ENCODE measurements around the gene NKAIN2.

Gene NKAIN2

DNA sequence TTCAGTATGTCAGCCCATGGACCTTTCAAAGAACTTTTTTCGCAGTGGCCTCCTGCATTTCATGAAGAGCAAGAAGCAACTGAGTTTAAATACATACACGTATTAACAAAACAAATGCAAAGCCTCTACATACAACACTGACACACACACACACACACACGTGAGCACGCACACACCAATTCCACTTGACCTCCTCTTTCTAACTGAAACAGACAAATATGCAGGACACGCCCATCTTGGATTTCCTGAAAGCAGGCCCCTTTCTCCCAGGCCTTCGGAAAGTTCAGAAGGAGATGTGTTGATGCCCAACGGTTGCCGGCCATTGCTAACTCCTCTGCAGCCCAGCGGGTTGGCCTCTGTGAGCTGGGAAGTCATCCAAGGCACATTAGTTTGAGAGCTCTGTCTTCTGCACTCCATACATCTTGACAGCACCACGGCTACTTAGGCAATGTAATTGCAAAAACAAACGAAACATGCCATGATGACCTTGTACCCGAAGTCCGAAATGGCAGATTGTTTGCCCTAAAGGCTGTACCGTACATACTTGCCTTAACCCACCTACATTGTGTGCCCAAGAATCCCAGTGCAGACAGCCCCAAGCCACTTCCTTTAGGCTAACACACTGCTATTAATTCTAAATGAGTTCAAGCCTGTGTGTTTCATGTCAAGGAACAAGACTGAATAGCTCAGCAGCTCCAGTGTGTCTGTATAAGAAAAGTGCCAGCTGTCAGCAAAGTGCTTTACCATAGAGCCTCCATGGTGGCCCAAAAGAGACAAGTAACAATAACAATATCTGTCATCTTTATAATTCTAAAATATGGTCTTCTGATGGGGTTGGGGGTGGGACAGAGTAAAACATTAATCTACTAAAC lies 1019.8 kb downstream of the NKAIN2 start:
- DNase-seq: no peak
- Histone ChIP-seq H3K27ac (no peak overlapping the region), H3K4me1 (no peaks in the 10 kb centered on the region), H3K27me3 (no peaks in the 10 kb centered on the region), H3K4me3 (no peak overlapping the region), H3K36me3 (no peaks in the 10 kb centered on the region), H3K9me3 (no peaks in the 10 kb centered on the region)
- TF ChIP-seq, protein P1, sequence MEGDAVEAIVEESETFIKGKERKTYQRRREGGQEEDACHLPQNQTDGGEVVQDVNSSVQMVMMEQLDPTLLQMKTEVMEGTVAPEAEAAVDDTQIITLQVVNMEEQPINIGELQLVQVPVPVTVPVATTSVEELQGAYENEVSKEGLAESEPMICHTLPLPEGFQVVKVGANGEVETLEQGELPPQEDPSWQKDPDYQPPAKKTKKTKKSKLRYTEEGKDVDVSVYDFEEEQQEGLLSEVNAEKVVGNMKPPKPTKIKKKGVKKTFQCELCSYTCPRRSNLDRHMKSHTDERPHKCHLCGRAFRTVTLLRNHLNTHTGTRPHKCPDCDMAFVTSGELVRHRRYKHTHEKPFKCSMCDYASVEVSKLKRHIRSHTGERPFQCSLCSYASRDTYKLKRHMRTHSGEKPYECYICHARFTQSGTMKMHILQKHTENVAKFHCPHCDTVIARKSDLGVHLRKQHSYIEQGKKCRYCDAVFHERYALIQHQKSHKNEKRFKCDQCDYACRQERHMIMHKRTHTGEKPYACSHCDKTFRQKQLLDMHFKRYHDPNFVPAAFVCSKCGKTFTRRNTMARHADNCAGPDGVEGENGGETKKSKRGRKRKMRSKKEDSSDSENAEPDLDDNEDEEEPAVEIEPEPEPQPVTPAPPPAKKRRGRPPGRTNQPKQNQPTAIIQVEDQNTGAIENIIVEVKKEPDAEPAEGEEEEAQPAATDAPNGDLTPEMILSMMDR (IDR thresholded peaks at IDR 0.05): no peak
- intact Hi-C loops (cut with DNase I; ENCODE audit: low total_unique reads): no loop called here

DNA sequence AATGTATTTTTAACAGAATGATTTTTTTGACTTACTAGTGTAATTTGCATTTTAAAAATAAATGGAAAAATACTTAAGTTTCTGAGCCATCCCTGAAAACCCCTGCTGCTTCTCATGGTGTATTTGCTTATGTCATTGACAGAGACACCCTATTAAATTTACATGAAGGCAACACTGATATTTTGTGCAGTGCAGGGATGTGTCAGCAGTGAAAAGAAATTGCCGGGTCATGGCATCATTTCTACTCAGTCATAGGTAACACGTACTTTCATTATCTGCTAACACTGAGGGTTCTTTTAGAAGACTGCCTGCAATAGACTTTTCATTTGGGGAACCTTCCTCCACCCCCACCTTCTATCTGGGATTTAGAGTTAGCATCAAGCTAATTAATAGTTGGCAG lies 1021.9 kb downstream of the NKAIN2 start:
- no peaks in the 10 kb centered on the region for H3K27me3 ChIP-seq
- intact Hi-C loops (cut with DNase I; ENCODE audit: low total_unique reads): no loop called here
- H3K9me3 ChIP-seq: no peaks in the 10 kb centered on the region
- no peak for DNase-seq
- no peaks in the 10 kb centered on the region for H3K36me3 ChIP-seq
- TF ChIP-seq, protein P1 (IDR thresholded peaks at IDR 0.05): no peak
- H3K27ac ChIP-seq: no peak overlapping the region
- no peaks in the 10 kb centered on the region for H3K4me1 ChIP-seq
- no peak overlapping the region for H3K4me3 ChIP-seq

DNA sequence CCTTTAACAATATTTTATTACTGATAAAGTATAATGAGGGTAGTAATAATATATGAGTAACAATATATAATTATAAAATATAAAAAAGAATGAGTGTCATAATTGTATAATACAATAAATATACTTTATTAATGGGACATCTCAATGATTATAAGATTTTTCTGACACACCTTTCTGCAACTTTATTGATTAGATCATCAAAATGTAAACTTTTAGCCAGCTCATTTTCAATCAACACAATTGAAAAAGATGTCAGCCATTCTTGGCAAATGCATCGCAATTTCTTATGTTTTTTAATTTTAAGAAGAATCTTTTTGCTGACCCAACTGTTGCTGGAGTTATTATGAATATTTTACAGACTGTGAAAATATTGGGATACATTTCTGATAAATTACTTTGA lies 1026.2 kb downstream of the NKAIN2 start:
- Histone ChIP-seq H3K27me3 (no peaks in the 10 kb centered on the region), H3K9me3 (no peaks in the 10 kb centered on the region), H3K4me1 (no peaks in the 10 kb centered on the region), H3K4me3 (no peak overlapping the region), H3K36me3 (no peaks in the 10 kb centered on the region), H3K27ac (no peak overlapping the region)
- TF ChIP-seq, protein P1 (IDR thresholded peaks at IDR 0.05): no peak
- DNase-seq: no peak
- intact Hi-C loops (cut with DNase I; ENCODE audit: low total_unique reads): no loop called here

DNA sequence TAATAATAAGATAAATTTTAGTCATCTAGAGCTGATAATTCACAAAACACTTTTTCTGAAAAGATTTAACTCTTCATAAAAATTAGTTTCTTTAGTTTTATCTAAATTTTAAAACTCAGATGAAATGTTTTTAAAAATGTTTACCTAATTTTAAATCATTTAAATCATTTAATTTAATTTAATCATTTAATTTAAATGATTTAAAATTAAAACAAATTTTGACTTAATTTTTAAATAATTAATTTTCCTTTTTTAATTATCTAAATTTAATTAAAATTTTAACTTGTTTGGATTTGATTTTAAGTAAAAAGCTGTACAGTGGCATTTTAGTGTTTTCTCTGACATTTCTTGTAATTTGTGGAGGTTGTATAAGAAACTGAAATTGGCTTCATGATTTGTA lies 1026.8 kb downstream of the NKAIN2 start:
- intact Hi-C loops (cut with DNase I; ENCODE audit: low total_unique reads): no loop called here
- Histone ChIP-seq H3K27me3 (no peaks in the 10 kb centered on the region), H3K4me1 (no peaks in the 10 kb centered on the region), H3K36me3 (no peaks in the 10 kb centered on the region), H3K9me3 (no peaks in the 10 kb centered on the region), H3K27ac (no peak overlapping the region), H3K4me3 (no peak overlapping the region)
- TF ChIP-seq, protein P1 (IDR thresholded peaks at IDR 0.05): no peak
- DNase-seq: no peak

DNA sequence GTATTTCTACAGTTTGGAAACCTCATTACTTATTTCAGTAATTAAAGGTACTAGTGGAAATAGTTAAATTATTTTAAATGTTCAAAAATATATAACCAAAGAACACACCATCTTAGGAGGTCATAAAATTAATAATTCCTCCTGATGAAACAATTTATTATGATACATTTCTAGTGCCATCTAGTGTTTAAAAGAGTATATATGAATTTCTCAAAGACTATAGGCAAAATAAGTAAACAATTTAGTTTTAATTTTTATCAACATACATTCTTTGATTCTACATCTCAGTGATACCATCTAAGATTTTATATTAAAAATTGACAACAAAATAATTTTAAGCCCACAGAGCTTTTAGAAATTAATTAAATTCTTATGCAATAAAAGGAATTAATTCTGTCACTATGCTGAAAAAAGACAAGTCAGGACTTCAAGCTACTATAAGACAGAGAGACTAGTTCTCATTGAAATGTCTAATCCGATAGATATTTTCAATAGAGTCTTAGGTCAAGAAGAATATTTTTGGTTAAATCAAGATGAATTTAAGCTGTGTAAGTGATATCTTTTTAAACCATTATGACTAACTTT lies 1050.8 kb downstream of the NKAIN2 start:
- Histone ChIP-seq H3K4me1 (no peaks in the 10 kb centered on the region), H3K36me3 (no peaks in the 10 kb centered on the region), H3K9me3 (no peaks in the 10 kb centered on the region), H3K27ac (no peak overlapping the region), H3K4me3 (no peak overlapping the region), H3K27me3 (no peaks in the 10 kb centered on the region)
- DNase-seq: no peak
- TF ChIP-seq, protein P1 (IDR thresholded peaks at IDR 0.05): peak in 1 of 2 experiments; percentile 21
- intact Hi-C loops (cut with DNase I; ENCODE audit: low total_unique reads): no loop called here

Measured in tibial artery (tissue), 4 donors.